Esophagus muscularis mucosa (tissue), 4 donors: ENCODE results near the gene CAPN9.

Source experiments
- EP300 ChIP-seq: sonication (generic); formaldehyde crosslinking; IDR thresholded peaks from one replicate; pipeline ENCODE4 v1.6.1; 2017; ENCODE audit warnings: antibody characterized with exemption
- POLR2A ChIP-seq: fragments of 450-650 bp; IDR thresholded peaks from one replicate; pipeline ENCODE4 v1.6.1; 2017; ENCODE audit warnings: antibody characterized with exemption, moderate library complexity, mild to moderate bottlenecking, low read depth
- POLR2AphosphoS5 ChIP-seq, 2 donors: sonication (generic); formaldehyde crosslinking; IDR thresholded peaks; one replicate each; pipeline ENCODE4 v1.6.1; 2017; ENCODE audit warnings: antibody characterized with exemption in 2 of 2
- TF ChIP-seq, protein P1 (sequence below), 3 experiments: fragments of 200-600 bp in 2 of 3; fragments of 450-650 bp in 1 of 3; sonication (generic) in 2 of 3; IDR thresholded peaks; one replicate each; pipeline ENCODE4 v1.5.1; 2017 to 2019; ENCODE audit warnings: antibody characterized with exemption in 3 of 3, mild to moderate bottlenecking in 2 of 3, moderate library complexity in 1 of 3

DNA sequence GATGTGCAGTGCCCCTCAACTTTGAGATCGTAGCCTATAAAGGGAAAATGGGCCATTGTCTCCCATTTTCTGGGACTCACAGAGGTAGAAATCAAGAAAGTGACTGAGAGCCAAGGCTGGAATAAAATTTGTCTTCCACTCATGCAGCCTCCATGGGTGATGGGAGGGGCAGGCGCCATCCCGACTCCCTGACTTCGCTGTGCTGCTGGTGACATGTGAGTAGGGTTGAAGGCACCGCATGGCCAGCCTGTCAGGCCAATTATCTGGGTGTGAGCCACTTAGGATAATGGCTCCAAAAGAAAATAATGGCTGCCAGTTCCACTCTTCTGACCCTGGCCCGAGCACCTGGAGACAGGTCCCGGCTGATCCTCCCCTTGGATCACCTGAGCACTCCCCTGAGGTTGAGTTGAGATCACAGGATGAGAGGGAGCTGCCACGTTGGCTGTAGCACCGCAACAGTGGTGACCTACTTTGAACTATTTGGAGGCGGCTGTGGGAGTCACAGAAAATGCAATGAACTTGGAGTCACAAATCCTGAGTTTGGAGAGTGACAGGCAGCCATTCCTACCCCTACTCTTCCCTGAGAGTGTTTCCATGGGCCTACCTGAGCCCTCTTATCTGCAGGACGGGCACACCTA lies 26.3 kb downstream of the CAPN9 start:
- TF ChIP-seq EP300 (no peak), POLR2A (no peak), POLR2AphosphoS5 (IDR thresholded peaks at IDR 0.05) (no peak)
- TF ChIP-seq, protein P1, sequence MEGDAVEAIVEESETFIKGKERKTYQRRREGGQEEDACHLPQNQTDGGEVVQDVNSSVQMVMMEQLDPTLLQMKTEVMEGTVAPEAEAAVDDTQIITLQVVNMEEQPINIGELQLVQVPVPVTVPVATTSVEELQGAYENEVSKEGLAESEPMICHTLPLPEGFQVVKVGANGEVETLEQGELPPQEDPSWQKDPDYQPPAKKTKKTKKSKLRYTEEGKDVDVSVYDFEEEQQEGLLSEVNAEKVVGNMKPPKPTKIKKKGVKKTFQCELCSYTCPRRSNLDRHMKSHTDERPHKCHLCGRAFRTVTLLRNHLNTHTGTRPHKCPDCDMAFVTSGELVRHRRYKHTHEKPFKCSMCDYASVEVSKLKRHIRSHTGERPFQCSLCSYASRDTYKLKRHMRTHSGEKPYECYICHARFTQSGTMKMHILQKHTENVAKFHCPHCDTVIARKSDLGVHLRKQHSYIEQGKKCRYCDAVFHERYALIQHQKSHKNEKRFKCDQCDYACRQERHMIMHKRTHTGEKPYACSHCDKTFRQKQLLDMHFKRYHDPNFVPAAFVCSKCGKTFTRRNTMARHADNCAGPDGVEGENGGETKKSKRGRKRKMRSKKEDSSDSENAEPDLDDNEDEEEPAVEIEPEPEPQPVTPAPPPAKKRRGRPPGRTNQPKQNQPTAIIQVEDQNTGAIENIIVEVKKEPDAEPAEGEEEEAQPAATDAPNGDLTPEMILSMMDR (IDR thresholded peaks at IDR 0.05), result no peak
